Left cardiac atrium (tissue), 2 donors: ENCODE measurements around the gene TTC1. TPM values are rescaled to one million over a fixed set of nuclear protein-coding genes. Genes with fewer than 3 reads are reported as not detected.

Source experiments
- total RNA-seq, 2 donors: library from RNA; stranded (reverse); fragmentation: NEBNext Ultra II Directional; extraction: Animal tissue kit (Norgen Biotek cat#: 25700); gene quantifications; one replicate each; pipeline ENCODE4 v1.2.1, GENCODE V29; 2021
- donor health status: DM: no; HTN: yes; CAD: no; lungs with severe emphysema.
- donor health status: DM: yes; HTN: yes; CAD: no.

The TTC1 gene
- total RNA-seq, 2 donors from 2014 or later, result 54.7 to 74.5 TPM

Other genes starting within 250 kb of the TTC1 start
- 1 to 10 TPM; 1.8 to 2.9 TPM for gene ADRA1B, start 92.7 kb upstream of the TTC1 start, total RNA-seq
- 10 to 100 TPM in 1 of 2 donors, 1 to 10 TPM in 1; 9.9 to 12.4 TPM for gene PWWP2A, start 110.3 kb downstream of the TTC1 start, total RNA-seq
- gene FABP6, start 220.4 kb downstream of the TTC1 start, total RNA-seq, result under 1 TPM in 1 of 2 donors, not detected in 1; 0.68 TPM